Left lung (tissue), 10 donors: Measurements from ENCODE around the gene TNFRSF11A. TPM values are rescaled to one million over a fixed set of nuclear protein-coding genes. Genes with fewer than 3 reads are reported as not detected.

Source experiments
- ATAC-seq: fragments of 200-7000 bp; cut with Tn5 transposase; one replicate; pipeline ENCODE4 v1.9.1; 2020; ENCODE audit warnings: moderate library complexity
- DNase-seq, 4 donors: peaks; one replicate each; pipeline ENCODE4 v3.0.0-alpha.2; 2013 to 2020
- H3K27ac ChIP-seq, 2 donors: fragments of 200-600 bp; sonication (generic) in 1 of 2; one replicate each; pipeline versions ENCODE4 v1.5.0 to v1.8.0; 2020 to 2021
- H3K27me3 ChIP-seq, 2 donors: fragments of 200-600 bp; sonication (generic) in 1 of 2; one replicate each; pipeline versions ENCODE4 v1.5.0 to v1.8.0; 2020 to 2021
- H3K36me3 ChIP-seq, 2 donors: fragments of 200-600 bp; sonication (generic) in 1 of 2; one replicate each; pipeline versions ENCODE4 v1.5.0 to v1.8.0; 2020 to 2021
- H3K4me1 ChIP-seq, 2 donors: fragments of 200-600 bp; one replicate each; pipeline ENCODE4 v1.8.0; 2021
- H3K4me3 ChIP-seq, 2 donors: fragments of 200-600 bp; sonication (generic) in 1 of 2; one replicate each; pipeline versions ENCODE4 v1.5.0 to v1.8.0; 2020 to 2021; ENCODE audit warnings: mild to moderate bottlenecking in 1 of 2
- H3K9me3 ChIP-seq, 2 donors: fragments of 200-600 bp; sonication (generic) in 1 of 2; one replicate each; pipeline versions ENCODE4 v1.5.0 to v1.8.0; 2020 to 2021
- CTCF ChIP-seq, 2 donors: fragments of 200-600 bp; sonication (generic) in 1 of 2; IDR thresholded peaks; one replicate each; pipeline versions ENCODE4 v1.5.0 to v1.8.0; 2021; ENCODE audit warnings: antibody characterized with exemption in 2 of 2
- intact Hi-C, 2 donors: fragments of 100-400 bp; cut with DNase I; formaldehyde crosslinking; loops; one replicate each; pipeline versions ENCODE4 v1.11.2 to v1.14.2; 2022
- polyA plus RNA-seq, 6 donors: library from polyadenylated mRNA; unstranded; fragments of 120-200 nt; gene quantifications; one replicate each; pipeline ENCODE4 v1.2.1, GENCODE V29; 2013; ENCODE audit not compliant: insufficient read length in 6 of 6
- total RNA-seq, 2 donors: library from RNA; stranded (reverse); fragmentation: NEBNext Ultra II Directional; extraction: Animal tissue kit (Norgen Biotek cat#: 25700); gene quantifications; one replicate each; pipeline ENCODE4 v1.2.1, GENCODE V29; 2021
- donor health status: DM: no; HTN: yes; CAD: no.
- donor health status: DM: no; HTN: no; CAD: no.

Gene TNFRSF11A
- total and polyA plus RNA-seq, 8 donors = 2.5 to 8.9 (median 4.2) TPM

GRCh38 chr18:62348474-62348873 lies 23.4 kb downstream of the TNFRSF11A start:
- Histone ChIP-seq H3K9me3 (no peaks in the 10 kb centered on the region), H3K4me3 (no peak overlapping the region), H3K36me3 (no peaks in the 10 kb centered on the region), H3K27ac (no peak overlapping the region), H3K27me3 (no peaks in the 10 kb centered on the region), H3K4me1 (no peaks in the 10 kb centered on the region)
- ATAC-seq (no peak), DNase-seq (no peak)
- no peak for TF ChIP-seq CTCF (IDR thresholded peaks at IDR 0.05)
- intact Hi-C loops = no loop called here

DNA sequence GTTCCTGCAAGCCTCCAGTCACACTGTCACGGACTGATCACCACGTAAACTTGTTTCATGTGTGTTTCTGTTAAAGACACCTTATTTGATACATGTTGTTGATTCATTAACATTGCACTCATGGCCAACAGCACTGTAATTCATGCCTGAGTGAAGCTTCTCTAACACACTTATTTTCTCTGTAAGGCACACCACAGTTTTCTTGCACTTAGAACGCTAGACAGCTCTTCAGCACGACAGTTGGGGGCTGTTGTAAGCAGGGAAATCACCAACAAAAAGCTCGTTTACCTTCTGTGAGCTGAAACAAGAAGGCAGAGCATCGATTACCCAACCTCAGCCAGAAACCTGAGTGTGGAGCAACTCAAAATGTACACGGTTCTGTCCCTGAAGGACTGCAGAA lies 28.1 kb downstream of the TNFRSF11A start:
- no peaks in the 10 kb centered on the region for H3K36me3 ChIP-seq
- DNase-seq (no peak), ATAC-seq (no peak)
- H3K4me1 ChIP-seq = no peaks in the 10 kb centered on the region
- intact Hi-C loops = no loop called here
- no peak for TF ChIP-seq CTCF (IDR thresholded peaks at IDR 0.05)
- no peaks in the 10 kb centered on the region for H3K9me3 ChIP-seq
- no peak overlapping the region for H3K27ac ChIP-seq
- H3K4me3 ChIP-seq = no peak overlapping the region
- H3K27me3 ChIP-seq = no peaks in the 10 kb centered on the region

- intact Hi-C loops = no loop called here
- H3K9me3 ChIP-seq = no peaks in the 10 kb centered on the region
- H3K4me3 ChIP-seq = no peak overlapping the region
- ATAC-seq (peak; percentile 26), DNase-seq (no peak)
- H3K27ac ChIP-seq = no peak overlapping the region
- no peaks in the 10 kb centered on the region for H3K27me3 ChIP-seq
- TF ChIP-seq CTCF (IDR thresholded peaks at IDR 0.05) = no peak
- no peaks in the 10 kb centered on the region for H3K36me3 ChIP-seq
- no peaks in the 10 kb centered on the region for H3K4me1 ChIP-seq
Observed at GRCh38 chr18:62354151-62354550, 29.0 kb downstream of the TNFRSF11A start.

DNA sequence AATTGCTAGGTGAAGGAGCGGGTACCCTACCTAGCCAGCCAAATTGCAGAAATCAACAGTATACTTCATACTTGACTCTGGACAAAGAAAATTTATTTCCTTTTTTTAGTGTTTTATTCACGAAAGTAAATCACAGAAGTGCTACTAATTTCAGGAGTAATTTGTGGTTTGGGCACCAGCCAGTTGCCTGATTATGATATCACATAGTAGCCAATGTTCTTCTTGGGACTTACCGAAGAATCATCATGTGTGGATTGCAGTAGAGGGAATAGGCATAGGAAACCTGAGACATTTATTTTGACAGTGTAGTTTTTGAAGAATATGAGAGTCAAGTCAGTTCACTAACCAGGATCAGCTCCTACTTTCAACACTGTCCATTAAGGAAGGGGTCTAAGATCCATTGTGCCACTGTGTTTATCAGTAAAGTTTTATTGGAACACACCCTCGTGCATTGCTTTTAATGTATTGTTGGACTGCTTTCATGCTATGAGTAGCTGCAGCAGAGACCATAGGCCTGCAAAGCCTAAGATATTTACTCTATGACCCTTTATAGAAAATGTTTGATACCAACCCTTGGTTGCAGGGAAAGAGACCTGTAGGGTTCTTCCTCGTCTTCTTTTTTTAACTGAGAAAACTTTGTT lies 32.1 kb downstream of the TNFRSF11A start:
- H3K27me3 ChIP-seq = no peaks in the 10 kb centered on the region
- H3K27ac ChIP-seq = no peak overlapping the region
- no peak for TF ChIP-seq CTCF (IDR thresholded peaks at IDR 0.05)
- H3K4me1 ChIP-seq = no peaks in the 10 kb centered on the region
- ATAC-seq (no peak), DNase-seq (no peak)
- no peaks in the 10 kb centered on the region for H3K36me3 ChIP-seq
- intact Hi-C loops = no loop called here
- no peaks in the 10 kb centered on the region for H3K9me3 ChIP-seq
- no peak overlapping the region for H3K4me3 ChIP-seq

- no peak overlapping the region for H3K27ac ChIP-seq
- no peaks in the 10 kb centered on the region for H3K9me3 ChIP-seq
- no peaks in the 10 kb centered on the region for H3K36me3 ChIP-seq
- TF ChIP-seq CTCF (IDR thresholded peaks at IDR 0.05) = no peak
- ATAC-seq (no peak), DNase-seq (no peak)
- no peak overlapping the region for H3K4me3 ChIP-seq
- intact Hi-C loops = no loop called here
- no peaks in the 10 kb centered on the region for H3K27me3 ChIP-seq
- H3K4me1 ChIP-seq = no peaks in the 10 kb centered on the region
Observed at GRCh38 chr18:62360805-62361204, 35.7 kb downstream of the TNFRSF11A start.
